ENCODE measurements around the gene SCN5A. TPM values are rescaled to one million over a fixed set of nuclear protein-coding genes. Genes with fewer than 3 reads are reported as not detected.

The SCN5A gene
- total and polyA plus RNA-seq, 2 experiments from 2014 or later: 0.97 to 1.3 TPM

DNA sequence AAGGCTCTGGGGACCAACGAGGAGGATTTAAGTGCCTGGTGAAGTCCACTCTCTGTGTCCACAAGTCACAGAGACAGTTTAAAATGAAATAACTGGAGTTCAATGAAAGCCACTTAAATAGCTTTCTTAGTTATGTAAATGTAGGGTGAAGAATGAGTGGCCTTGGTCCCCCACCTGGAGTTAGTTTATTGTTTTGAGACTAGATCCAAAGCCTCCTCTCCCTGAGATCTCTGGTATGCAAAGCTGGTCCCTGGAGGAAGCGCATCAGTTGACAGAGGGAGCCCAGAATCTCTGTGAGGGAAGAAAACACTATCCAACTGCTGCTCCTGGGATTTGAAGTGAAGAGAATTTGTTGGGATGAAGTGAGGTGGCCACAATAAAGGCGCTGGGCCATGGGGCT is 112.8 kb downstream of the SCN5A start:
- Histone ChIP-seq H3K4me1 (ENCODE audit: insufficient read depth) (no peaks in the 10 kb centered on the region), H4K20me1 (ENCODE audit: insufficient read depth, poor library complexity, severe bottlenecking) (no peaks in the 10 kb centered on the region), H3K4me3 (no peak overlapping the region), H3K4me2 (no peak overlapping the region), H2AFZ (no peak overlapping the region), H3K27ac (no peak overlapping the region), H3K9me2 (replicated peaks; ENCODE audit: insufficient read depth) (no peaks in the 10 kb centered on the region), H3K36me3 (replicated peaks; ENCODE audit: insufficient read depth, low read depth) (no peaks in the 10 kb centered on the region), H3K27me3 (no peaks in the 10 kb centered on the region), H3K79me2 (no peaks in the 10 kb centered on the region), H3K9me3 (ENCODE audit: low read depth) (no peaks in the 10 kb centered on the region)
- 79% methylated on average over 3 of the region's 3 CpGs for WGBS (ENCODE audit: low lambda C conversion rate, missing lambda C conversion rate)
- no peak for TF ChIP-seq EZH2 (IDR thresholded peaks at IDR 0.05; ENCODE audit: borderline replicate concordance)
- TF ChIP-seq, protein P1, sequence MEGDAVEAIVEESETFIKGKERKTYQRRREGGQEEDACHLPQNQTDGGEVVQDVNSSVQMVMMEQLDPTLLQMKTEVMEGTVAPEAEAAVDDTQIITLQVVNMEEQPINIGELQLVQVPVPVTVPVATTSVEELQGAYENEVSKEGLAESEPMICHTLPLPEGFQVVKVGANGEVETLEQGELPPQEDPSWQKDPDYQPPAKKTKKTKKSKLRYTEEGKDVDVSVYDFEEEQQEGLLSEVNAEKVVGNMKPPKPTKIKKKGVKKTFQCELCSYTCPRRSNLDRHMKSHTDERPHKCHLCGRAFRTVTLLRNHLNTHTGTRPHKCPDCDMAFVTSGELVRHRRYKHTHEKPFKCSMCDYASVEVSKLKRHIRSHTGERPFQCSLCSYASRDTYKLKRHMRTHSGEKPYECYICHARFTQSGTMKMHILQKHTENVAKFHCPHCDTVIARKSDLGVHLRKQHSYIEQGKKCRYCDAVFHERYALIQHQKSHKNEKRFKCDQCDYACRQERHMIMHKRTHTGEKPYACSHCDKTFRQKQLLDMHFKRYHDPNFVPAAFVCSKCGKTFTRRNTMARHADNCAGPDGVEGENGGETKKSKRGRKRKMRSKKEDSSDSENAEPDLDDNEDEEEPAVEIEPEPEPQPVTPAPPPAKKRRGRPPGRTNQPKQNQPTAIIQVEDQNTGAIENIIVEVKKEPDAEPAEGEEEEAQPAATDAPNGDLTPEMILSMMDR (IDR thresholded peaks at IDR 0.05; ENCODE audit: poor library complexity): no peak
- TF ChIP-seq EZH2phosphoT487 (IDR thresholded peaks at IDR 0.05; ENCODE audit: low read depth, severe bottlenecking, unreplicated experiment): no peak
- no peak for DNase-seq (ENCODE audit: low spot score)

DNA sequence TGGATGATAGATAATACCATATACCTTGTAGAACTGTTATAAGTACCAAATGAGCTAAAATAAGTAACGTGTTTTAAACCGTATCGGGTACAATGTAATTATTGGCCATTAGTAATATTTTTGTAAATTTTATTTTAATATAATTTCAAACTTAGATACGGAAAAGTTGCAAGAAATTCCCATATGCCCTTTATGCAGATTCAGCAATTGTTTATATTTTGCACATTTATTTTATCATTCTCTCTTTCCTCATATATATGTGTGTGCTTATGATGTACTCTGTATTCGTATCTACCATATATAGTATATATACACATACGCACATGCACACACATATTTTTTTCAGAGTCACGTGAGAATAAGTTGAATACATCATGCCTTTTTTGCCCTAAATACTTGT is 114.9 kb downstream of the SCN5A start:
- H3K79me2 ChIP-seq: no peaks in the 10 kb centered on the region
- H3K9me2 ChIP-seq (replicated peaks; ENCODE audit: insufficient read depth): no peaks in the 10 kb centered on the region
- no peak overlapping the region for H2AFZ ChIP-seq
- no peak for DNase-seq (ENCODE audit: low spot score)
- 98% methylated on average over 7 of the region's 7 CpGs for WGBS (ENCODE audit: low lambda C conversion rate, missing lambda C conversion rate)
- no peaks in the 10 kb centered on the region for H3K4me1 ChIP-seq (ENCODE audit: insufficient read depth)
- H3K4me3 ChIP-seq: no peak overlapping the region
- no peaks in the 10 kb centered on the region for H3K9me3 ChIP-seq (ENCODE audit: low read depth)
- H3K27ac ChIP-seq: no peak overlapping the region
- H4K20me1 ChIP-seq (ENCODE audit: insufficient read depth, poor library complexity, severe bottlenecking): no peaks in the 10 kb centered on the region
- no peaks in the 10 kb centered on the region for H3K27me3 ChIP-seq
- H3K36me3 ChIP-seq (replicated peaks; ENCODE audit: insufficient read depth, low read depth): no peaks in the 10 kb centered on the region
- TF ChIP-seq, protein P1 (IDR thresholded peaks at IDR 0.05; ENCODE audit: poor library complexity): no peak
- no peak for TF ChIP-seq EZH2 (IDR thresholded peaks at IDR 0.05; ENCODE audit: borderline replicate concordance)
- no peak for TF ChIP-seq EZH2phosphoT487 (IDR thresholded peaks at IDR 0.05; ENCODE audit: low read depth, severe bottlenecking, unreplicated experiment)
- no peak overlapping the region for H3K4me2 ChIP-seq

DNA sequence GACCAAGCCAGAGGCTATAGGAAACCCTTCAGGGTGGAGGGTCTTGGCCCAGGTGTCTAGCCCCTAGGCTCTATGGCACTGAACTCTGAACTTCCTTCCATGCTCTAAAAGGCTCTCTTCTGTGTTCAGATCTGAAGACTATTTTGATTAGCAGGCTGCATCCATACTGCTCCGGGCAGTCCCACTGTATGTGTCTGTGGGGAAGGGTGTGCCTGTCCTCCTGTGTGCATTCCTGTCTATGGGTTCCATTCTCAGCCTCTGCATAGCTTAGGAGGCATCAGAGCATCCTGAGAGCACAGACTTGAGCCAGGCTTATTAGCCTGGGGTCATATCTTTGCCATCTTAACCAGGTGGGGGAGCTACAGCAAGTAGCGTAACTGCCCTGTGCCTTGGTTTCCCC is 115.3 kb downstream of the SCN5A start:
- Histone ChIP-seq H3K4me1 (ENCODE audit: insufficient read depth) (no peaks in the 10 kb centered on the region), H3K9me3 (ENCODE audit: low read depth) (no peaks in the 10 kb centered on the region)

More for the DNA sequence above, 115.3 kb downstream of the SCN5A start:
- no peak overlapping the region for H3K27ac ChIP-seq
- no peaks in the 10 kb centered on the region for H3K79me2 ChIP-seq
- 100% methylated on average over 2 of the region's 2 CpGs for WGBS (ENCODE audit: low lambda C conversion rate, missing lambda C conversion rate)
- H3K9me2 ChIP-seq (replicated peaks; ENCODE audit: insufficient read depth): no peaks in the 10 kb centered on the region
- TF ChIP-seq, protein P1 (IDR thresholded peaks at IDR 0.05; ENCODE audit: poor library complexity): no peak
- TF ChIP-seq EZH2phosphoT487 (IDR thresholded peaks at IDR 0.05; ENCODE audit: low read depth, severe bottlenecking, unreplicated experiment): no peak
- TF ChIP-seq EZH2 (IDR thresholded peaks at IDR 0.05; ENCODE audit: borderline replicate concordance): no peak
- no peaks in the 10 kb centered on the region for H3K36me3 ChIP-seq (replicated peaks; ENCODE audit: insufficient read depth, low read depth)
- DNase-seq (ENCODE audit: low spot score): no peak
- no peak overlapping the region for H2AFZ ChIP-seq
- H3K4me2 ChIP-seq: no peak overlapping the region
- H3K27me3 ChIP-seq: no peaks in the 10 kb centered on the region
- H3K4me3 ChIP-seq: no peak overlapping the region
- no peaks in the 10 kb centered on the region for H4K20me1 ChIP-seq (ENCODE audit: insufficient read depth, poor library complexity, severe bottlenecking)

All from hepatocyte (in vitro differentiated cells).